Suprapubic skin (tissue), 4 donors: ENCODE results near the gene JKAMP. TPM values are rescaled to one million over a fixed set of nuclear protein-coding genes. Genes with fewer than 3 reads are reported as not detected.

Experiments used
- DNase-seq, 2 donors: peaks; one replicate each; pipeline ENCODE4 v3.0.0-alpha.2; 2019; ENCODE audit warnings: low spot score in 2 of 2
- H3K27ac ChIP-seq: fragments of 200-600 bp; sonication (generic); one replicate; pipeline ENCODE4 v1.5.1; 2019
- H3K27me3 ChIP-seq: fragments of 200-600 bp; sonication (generic); one replicate; pipeline ENCODE4 v1.5.1; 2019
- H3K36me3 ChIP-seq: fragments of 200-600 bp; sonication (generic); one replicate; pipeline ENCODE4 v1.5.1; 2019
- H3K4me1 ChIP-seq: fragments of 200-600 bp; sonication (generic); one replicate; pipeline ENCODE4 v1.5.1; 2019
- H3K4me3 ChIP-seq: fragments of 200-600 bp; sonication (generic); one replicate; pipeline ENCODE4 v1.5.1; 2019; ENCODE audit warnings: mild to moderate bottlenecking
- H3K9me3 ChIP-seq: fragments of 200-600 bp; sonication (generic); one replicate; pipeline ENCODE4 v1.5.1; 2019
- EP300 ChIP-seq: sonication (generic); formaldehyde crosslinking; IDR thresholded peaks from one replicate; pipeline ENCODE4 v1.6.1; 2017; ENCODE audit warnings: antibody characterized with exemption
- POLR2A ChIP-seq, 2 donors: fragments of 450-650 bp; IDR thresholded peaks; one replicate each; pipeline ENCODE4 v1.6.1; 2017; ENCODE audit warnings: antibody characterized with exemption in 2 of 2, mild to moderate bottlenecking in 2 of 2, moderate library complexity in 2 of 2
- POLR2AphosphoS5 ChIP-seq, 3 donors: sonication (generic); formaldehyde crosslinking; IDR thresholded peaks; one replicate each; pipeline ENCODE4 v1.6.1; 2017; ENCODE audit warnings: antibody characterized with exemption in 3 of 3
- WGBS: methylation state at CpG from one replicate; pipeline ENCODE4 v1.1.5; 2018; 5-methylcytosine and 5-hydroxymethylcytosine counted together
- total RNA-seq, 4 donors: library from RNA; depleted of rRNA; stranded (reverse); fragments of >200 nt; gene quantifications; one replicate each; pipeline ENCODE4 v1.1.0, GENCODE V29; 2016
- TF ChIP-seq, protein P1 (sequence below), 2 donors: fragments of 200-600 bp in 1 of 2; fragments of 450-650 bp in 1 of 2; sonication (generic) in 1 of 2; IDR thresholded peaks; one replicate each; pipeline ENCODE4 v1.5.1; 2016 to 2019; ENCODE audit warnings: antibody characterized with exemption in 2 of 2, mild to moderate bottlenecking in 1 of 2, moderate library complexity in 1 of 2

Gene JKAMP
- total RNA-seq, 4 donors from 2014 or later: 49.8 to 56.7 (median 53.5) TPM

DNA sequence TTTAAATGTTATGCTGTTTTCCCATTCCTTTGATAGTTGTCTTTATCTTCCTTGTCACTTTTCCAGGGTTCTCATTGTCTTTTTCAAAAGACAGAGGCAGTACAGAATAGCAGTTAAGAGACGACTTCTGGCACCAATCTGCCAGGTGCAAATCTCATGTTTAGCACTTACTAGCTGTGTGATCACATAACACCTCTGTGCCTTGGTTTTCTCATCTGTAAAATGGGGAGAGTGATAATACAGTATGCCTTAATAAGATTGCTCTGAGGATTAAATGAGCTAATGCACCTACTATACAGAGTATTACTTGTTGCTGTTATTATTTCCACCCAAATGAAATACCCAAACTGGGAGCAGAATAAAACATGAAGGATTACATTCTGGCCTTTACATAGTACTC is 23.9 kb upstream of the JKAMP start:
- Histone ChIP-seq H3K36me3 (peaks cover 8% of the 10 kb centered on the region), H3K4me1 (peaks cover 16% of the 10 kb centered on the region), H3K4me3 (no peak overlapping the region), H3K27ac (no peak overlapping the region), H3K27me3 (no peaks in the 10 kb centered on the region), H3K9me3 (no peaks in the 10 kb centered on the region)
- WGBS: 91% methylated on average over 1 of the region's 1 CpG
- no peak for TF ChIP-seq POLR2A (IDR thresholded peaks at IDR 0.05)
- no peak for TF ChIP-seq EP300
- no peak for TF ChIP-seq POLR2AphosphoS5 (IDR thresholded peaks at IDR 0.05)
- TF ChIP-seq, protein P1, sequence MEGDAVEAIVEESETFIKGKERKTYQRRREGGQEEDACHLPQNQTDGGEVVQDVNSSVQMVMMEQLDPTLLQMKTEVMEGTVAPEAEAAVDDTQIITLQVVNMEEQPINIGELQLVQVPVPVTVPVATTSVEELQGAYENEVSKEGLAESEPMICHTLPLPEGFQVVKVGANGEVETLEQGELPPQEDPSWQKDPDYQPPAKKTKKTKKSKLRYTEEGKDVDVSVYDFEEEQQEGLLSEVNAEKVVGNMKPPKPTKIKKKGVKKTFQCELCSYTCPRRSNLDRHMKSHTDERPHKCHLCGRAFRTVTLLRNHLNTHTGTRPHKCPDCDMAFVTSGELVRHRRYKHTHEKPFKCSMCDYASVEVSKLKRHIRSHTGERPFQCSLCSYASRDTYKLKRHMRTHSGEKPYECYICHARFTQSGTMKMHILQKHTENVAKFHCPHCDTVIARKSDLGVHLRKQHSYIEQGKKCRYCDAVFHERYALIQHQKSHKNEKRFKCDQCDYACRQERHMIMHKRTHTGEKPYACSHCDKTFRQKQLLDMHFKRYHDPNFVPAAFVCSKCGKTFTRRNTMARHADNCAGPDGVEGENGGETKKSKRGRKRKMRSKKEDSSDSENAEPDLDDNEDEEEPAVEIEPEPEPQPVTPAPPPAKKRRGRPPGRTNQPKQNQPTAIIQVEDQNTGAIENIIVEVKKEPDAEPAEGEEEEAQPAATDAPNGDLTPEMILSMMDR (IDR thresholded peaks at IDR 0.05): no peak
- DNase-seq: no peak

DNA sequence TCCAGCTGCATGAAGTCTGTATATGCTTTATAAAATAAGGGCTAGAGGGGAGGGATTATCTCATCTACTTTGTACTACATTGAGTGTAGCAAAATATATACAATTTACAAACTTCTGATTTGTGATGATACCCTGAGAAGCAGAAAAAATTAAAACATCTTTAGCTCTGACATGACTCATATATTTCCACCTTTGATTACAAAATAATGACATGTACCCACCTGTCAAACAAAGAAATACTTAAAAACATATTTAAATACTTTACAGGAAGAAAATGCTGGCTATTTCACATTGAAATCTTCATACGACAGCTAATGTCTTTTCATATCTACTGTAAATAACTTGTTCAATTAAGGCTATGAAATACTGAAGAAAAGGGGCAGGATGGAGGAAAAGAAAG is 22.4 kb upstream of the JKAMP start:
- DNase-seq: no peak
- H3K27ac ChIP-seq: no peak overlapping the region
- TF ChIP-seq POLR2A (IDR thresholded peaks at IDR 0.05) (no peak), EP300 (no peak), POLR2AphosphoS5 (IDR thresholded peaks at IDR 0.05) (no peak)
- TF ChIP-seq, protein P1 (IDR thresholded peaks at IDR 0.05): no peak
- no peak overlapping the region for H3K4me3 ChIP-seq
- no peaks in the 10 kb centered on the region for H3K9me3 ChIP-seq
- WGBS: 89% methylated on average over 1 of the region's 1 CpG
- peaks cover 17% of the 10 kb centered on the region for H3K4me1 ChIP-seq
- H3K36me3 ChIP-seq: no peaks in the 10 kb centered on the region
- no peaks in the 10 kb centered on the region for H3K27me3 ChIP-seq

DNA sequence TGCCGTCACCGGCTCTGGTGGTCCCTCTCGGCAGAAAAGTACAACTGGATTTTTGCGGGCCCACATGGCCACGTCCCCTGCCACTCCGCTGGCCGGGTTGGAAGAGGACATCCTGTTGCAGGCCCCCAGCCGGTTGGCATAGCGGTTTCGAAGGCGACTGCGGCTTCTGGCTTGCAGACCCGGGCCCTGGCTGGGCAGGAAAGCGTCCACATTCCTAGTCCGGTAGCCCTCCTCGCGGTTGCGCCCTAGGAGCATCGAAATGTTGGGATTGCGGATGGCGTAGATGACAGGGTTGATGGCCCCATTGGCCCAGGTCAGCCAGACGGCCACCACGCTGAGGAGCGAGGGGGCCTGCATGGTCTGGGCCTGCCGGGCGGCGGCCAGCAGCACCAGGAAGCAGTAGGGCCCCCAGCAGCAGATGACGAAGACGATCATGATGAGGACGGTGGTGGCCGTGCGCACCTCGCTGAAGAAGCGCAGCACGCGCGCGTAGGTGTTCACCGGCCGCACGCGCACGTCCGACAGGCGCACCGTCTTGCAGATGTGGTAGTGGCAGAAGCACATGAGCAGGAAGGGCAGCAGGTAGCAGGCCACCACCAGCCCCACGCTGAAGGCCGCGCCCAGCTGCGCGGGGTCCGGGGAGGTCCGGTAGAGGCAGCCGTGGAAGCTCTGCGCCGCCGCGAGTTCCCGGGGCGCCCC is 20.4 kb upstream of the JKAMP start:
- no peak for DNase-seq
- H3K36me3 ChIP-seq: no peaks in the 10 kb centered on the region
- no peak for TF ChIP-seq POLR2AphosphoS5 (IDR thresholded peaks at IDR 0.05)
- no peak for TF ChIP-seq POLR2A (IDR thresholded peaks at IDR 0.05)
- TF ChIP-seq, protein P1 (IDR thresholded peaks at IDR 0.05): no peak
- TF ChIP-seq EP300: no peak
- H3K27ac ChIP-seq: no peak overlapping the region
- peaks cover 17% of the 10 kb centered on the region for H3K4me1 ChIP-seq
- no peaks in the 10 kb centered on the region for H3K9me3 ChIP-seq
- 85% methylated on average over 3 of the region's 60 CpGs for WGBS
- H3K4me3 ChIP-seq: peak overlapping the region; percentile 78
- no peaks in the 10 kb centered on the region for H3K27me3 ChIP-seq

DNA sequence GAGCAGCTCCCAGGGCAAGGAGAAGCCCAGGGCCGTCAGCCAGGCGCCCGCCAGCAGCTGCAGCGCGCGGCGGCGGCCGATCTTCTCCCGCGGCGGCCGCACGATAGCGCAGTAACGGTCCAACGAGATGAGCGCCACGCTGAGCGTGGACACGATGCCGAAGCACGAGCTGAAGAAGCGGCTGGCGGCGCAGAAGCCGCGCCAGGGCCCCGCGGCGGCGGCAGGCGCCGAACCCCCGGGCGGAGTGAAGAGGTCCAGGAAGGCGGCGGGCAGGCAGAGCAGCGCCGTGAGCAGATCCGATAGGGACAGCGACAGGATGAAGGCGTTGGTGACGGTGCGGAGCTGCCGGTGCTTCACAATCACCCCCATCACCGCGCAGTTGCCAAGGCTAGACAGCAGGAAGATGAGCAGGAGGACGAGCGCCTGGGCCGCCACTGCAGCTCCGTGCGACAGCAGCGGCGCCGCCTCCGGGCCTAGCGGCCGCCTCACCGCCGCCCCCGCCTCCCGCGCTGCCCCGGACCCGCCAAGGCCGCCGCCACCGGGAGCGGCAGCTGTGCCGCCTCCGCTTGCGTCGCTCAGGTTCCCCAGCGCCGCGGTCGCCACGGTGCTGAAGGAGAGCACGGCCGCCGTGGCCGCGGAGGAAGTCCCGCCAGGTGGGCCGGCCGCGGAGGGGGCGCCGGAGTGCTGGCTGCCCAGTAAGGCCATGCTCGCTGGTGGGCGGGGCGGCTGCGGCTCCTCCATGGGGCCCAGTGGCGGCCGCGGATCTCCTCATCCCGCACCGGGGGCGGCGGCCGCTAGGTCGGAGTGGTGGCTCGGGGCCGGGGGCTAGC is 19.6 kb upstream of the JKAMP start:
- Histone ChIP-seq H3K4me3 (peak overlapping the region; percentile 78), H3K4me1 (peaks cover 17% of the 10 kb centered on the region), H3K27ac (peak overlapping the region; percentile 48), H3K27me3 (no peaks in the 10 kb centered on the region), H3K36me3 (no peaks in the 10 kb centered on the region), H3K9me3 (no peaks in the 10 kb centered on the region)
- DNase-seq: peak; percentile 78 to 82
- WGBS: 0% methylated on average over 34 of the region's 105 CpGs
- no peak for TF ChIP-seq POLR2AphosphoS5 (IDR thresholded peaks at IDR 0.05)
- TF ChIP-seq, protein P1 (IDR thresholded peaks at IDR 0.05): no peak
- no peak for TF ChIP-seq POLR2A (IDR thresholded peaks at IDR 0.05)
- TF ChIP-seq EP300: no peak
